Adrenal gland (tissue), 12 donors: ENCODE measurements around the gene SMIM24. TPM values are rescaled to one million over a fixed set of nuclear protein-coding genes. Genes with fewer than 3 reads are reported as not detected.

Experiments
- DNase-seq, 7 donors: peaks; one replicate each; pipeline ENCODE4 v3.0.0-alpha.2; 2019 to 2020
- H3K27ac ChIP-seq, 5 donors: fragments of 200-600 bp; sonication (generic) in 4 of 5; 1 replicate in 3 of 5; 2 replicates in 2 of 5; pipeline versions ENCODE4 v1.5.1 to v1.8.0; 2016 to 2020; ENCODE audit warnings: mild to moderate bottlenecking in 1 of 5
- H3K27me3 ChIP-seq: fragments of 200-600 bp; 2 replicates; pipeline ENCODE4 v1.8.0; 2021
- H3K36me3 ChIP-seq, 2 donors: fragments of 200-600 bp; replicated peaks in 1 of 2; 1 replicate in 1 of 2; 2 replicates in 1 of 2; pipeline versions ENCODE4 v1.5.1 to v1.8.0; 2018 to 2022
- H3K4me1 ChIP-seq, 2 donors: fragments of 200-600 bp; replicated peaks in 1 of 2; 1 replicate in 1 of 2; 2 replicates in 1 of 2; pipeline versions ENCODE4 v1.5.1 to v1.8.0; 2018 to 2021
- H3K4me3 ChIP-seq, 4 donors: fragments of 200-600 bp; sonication (generic) in 3 of 4; one replicate each; pipeline ENCODE4 v1.5.1; 2016 to 2018
- H3K9me3 ChIP-seq, 3 donors: fragments of 200-600 bp; sonication (generic) in 1 of 3; replicated peaks in 1 of 3; 1 replicate in 2 of 3; 2 replicates in 1 of 3; pipeline versions ENCODE4 v1.5.1 to v1.8.0; 2016 to 2021
- CTCF ChIP-seq, 6 experiments: fragments of 450-650 bp in 4 of 6; fragments of 200-600 bp in 2 of 6; sonication (generic) in 1 of 6; IDR thresholded peaks; 1 replicate in 5 of 6; 2 replicates in 1 of 6; pipeline versions ENCODE4 v1.5.1 to v1.8.0; 2016 to 2021; ENCODE audit warnings: antibody characterized with exemption in 6 of 6, mild to moderate bottlenecking in 2 of 6, moderate library complexity in 1 of 6
- POLR2A ChIP-seq, 2 donors: fragments of 450-650 bp; IDR thresholded peaks; one replicate each; pipeline ENCODE4 v1.6.1; 2017; ENCODE audit warnings: antibody characterized with exemption in 2 of 2, mild to moderate bottlenecking in 2 of 2, moderate library complexity in 1 of 2
- WGBS, 4 donors: extraction: QIAGEN DNeasy Blood & Tissue Kit in 2 of 4; methylation state at CpG; one replicate each; pipeline versions ENCODE4 v1.1.5 to v1.1.7; 2013 to 2017; 5-methylcytosine and 5-hydroxymethylcytosine counted together
- intact Hi-C, 2 donors: fragments of 100-400 bp; cut with DNase I; formaldehyde crosslinking; loops; one replicate each; pipeline versions ENCODE4 v1.14.1 to v1.15.0; 2022 to 2023
- polyA plus RNA-seq, 3 donors: library from polyadenylated mRNA; stranded (reverse); fragments of 200-250 nt in 2 of 3; fragments of 350-450 nt in 1 of 3; fragmentation: Illumina TruSeq in 1 of 3; extraction: RNeasy Lipid Tissue Mini Kit (QIAGEN cat#74804) in 1 of 3; gene quantifications; one replicate each; pipeline ENCODE4 v1.2.3, GENCODE V29; 2013 to 2014
- total RNA-seq, 9 donors: library from RNA; depleted of rRNA in 4 of 9; stranded (reverse); fragments of >200 nt in 4 of 9; fragments of 120-200 nt in 1 of 9; fragmentation: NEBNext Ultra II Directional in 1 of 9; extraction: Animal tissue kit (Norgen Biotek cat#: 25700) in 1 of 9; gene quantifications; one replicate each; pipeline versions ENCODE4 v1.1.0 to v1.2.4, GENCODE V29; 2013 to 2023
- donor health status: healthy with polysubstance abuse.
- donor health status: Bipolar disorder and iron deficiency.
- donor health status: DM: yes; HTN: yes; CAD: no.
- donor health status: DM: no; HTN: no; CAD: no.
- donor health status: DM: no; HTN: no; CAD: no.
- donor health status: DM: yes; HTN: yes; CAD: no.

The SMIM24 gene
- total and polyA plus RNA-seq, 12 donors: 0.36 to 0.48 TPM; not detected in 10

DNA sequence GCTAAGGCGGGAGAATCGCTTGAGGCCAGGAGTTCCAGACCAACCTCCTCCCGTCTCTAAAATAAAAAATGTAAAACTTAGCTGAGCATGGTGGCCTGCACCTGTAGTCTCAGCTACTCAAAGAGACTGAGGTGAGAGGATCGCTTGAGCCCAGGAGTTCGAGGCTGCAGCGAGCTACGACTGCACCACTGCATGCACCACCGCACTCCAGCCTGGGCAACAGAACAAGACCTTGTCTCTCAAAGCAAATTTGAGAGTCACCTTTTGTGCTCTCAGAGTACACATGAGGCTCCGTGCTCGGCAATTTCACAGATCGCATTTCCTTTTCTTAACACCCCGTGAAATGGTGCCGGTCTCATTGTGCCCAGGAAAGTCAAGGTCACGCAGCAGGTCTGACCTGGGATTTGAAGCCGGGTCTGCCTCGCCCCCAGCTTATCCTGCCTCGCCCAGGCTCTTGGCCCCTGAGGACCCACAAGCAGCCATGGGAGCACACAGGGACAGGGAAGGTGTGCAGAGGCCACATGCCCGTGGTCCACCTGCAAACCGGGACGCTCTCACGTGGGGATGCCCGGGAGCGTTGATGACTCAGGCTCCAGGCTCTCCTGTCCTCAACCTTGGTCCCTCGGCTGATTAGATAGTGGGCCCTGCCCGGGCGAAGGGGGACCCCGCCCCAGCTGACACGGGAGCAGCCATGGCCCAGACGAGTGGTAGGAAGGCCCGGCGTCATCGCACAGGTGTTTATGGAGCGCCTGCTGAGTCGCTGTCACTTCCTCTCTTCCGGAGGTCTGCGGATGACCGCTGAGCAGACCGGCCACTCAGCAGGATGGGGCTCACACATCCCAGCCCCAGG lies 1.1 kb upstream of the SMIM24 start:
- TF ChIP-seq CTCF (IDR thresholded peaks at IDR 0.05) (no peak), POLR2A (IDR thresholded peaks at IDR 0.05) (no peak)
- 44 to 58% (median 51%) methylated on average over 9 to 38 of the region's 38 CpGs for WGBS, 4 donors
- intact Hi-C loops: no loop called here
- Histone ChIP-seq H3K27ac (no peak overlapping the region), H3K36me3 (no peaks in the 10 kb centered on the region), H3K27me3 (peaks cover 14% of the 10 kb centered on the region), H3K9me3 (no peaks in the 10 kb centered on the region), H3K4me3 (no peak overlapping the region), H3K4me1 (no peaks in the 10 kb centered on the region)
- DNase-seq: peak in 4 of 7 donors; percentile 59 to 71 (median 67)

DNA sequence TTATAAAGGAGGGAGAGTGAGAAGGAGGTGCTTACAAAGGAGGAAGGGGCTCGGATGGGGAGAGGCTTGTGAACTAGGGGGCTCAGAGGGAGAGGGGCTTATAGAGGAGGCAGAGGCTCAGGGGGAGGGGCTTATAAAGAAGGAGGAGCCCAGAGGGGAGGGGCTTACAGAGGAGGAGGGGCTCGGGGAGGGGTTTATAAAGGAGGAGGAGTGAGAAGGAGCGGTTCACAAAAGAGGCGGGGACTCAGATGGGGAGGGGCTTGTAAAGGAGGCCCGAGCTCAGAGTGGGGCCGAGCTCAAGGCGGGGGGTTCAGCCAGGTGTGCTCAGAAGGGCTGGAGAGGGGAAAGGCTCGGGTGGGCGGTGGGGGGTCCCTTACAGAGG lies 500 bp downstream of the SMIM24 start:
- intact Hi-C loops: no loop called here
- 27 to 52% (median 43%) methylated on average over 9 of the region's 9 CpGs for WGBS, 4 donors
- H3K4me3 ChIP-seq: no peak overlapping the region
- H3K4me1 ChIP-seq: no peaks in the 10 kb centered on the region
- H3K36me3 ChIP-seq: no peaks in the 10 kb centered on the region
- H3K27ac ChIP-seq: no peak overlapping the region
- peaks cover 14% of the 10 kb centered on the region for H3K27me3 ChIP-seq
- DNase-seq: no peak
- H3K9me3 ChIP-seq: no peaks in the 10 kb centered on the region
- no peak for TF ChIP-seq POLR2A (IDR thresholded peaks at IDR 0.05)

DNA sequence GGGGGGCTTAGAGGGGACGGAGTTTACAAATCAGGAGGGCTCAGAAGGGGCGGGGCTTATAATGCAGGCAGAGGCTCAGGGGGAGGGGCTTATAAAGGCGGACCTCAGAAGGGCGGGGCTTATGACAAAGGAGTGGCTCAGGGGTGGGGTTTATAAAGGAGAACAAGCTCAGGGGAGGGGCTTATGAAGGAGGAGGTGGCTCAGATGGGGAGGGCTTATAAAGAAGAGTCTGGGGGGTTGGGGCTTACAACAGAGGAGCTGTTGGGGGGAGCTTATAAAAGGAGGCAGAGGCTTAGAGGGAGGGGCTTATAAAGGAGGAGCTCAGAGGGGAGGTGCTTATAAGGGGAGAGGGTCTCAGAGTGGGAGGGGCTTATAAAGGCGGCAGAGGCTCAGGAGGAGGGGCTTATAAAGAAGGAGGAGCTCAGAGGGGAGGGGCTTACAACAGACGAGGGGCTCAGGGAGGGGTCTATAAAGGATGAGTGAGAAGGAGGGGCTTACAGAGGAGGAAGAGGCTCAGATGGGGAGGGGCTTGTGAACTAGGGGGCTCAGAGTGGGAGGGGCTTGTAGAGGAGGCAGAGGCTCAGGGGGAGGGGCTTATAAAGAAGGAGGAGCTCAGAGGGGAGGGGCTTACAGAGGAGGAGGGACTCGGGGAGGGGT lies 1.0 kb downstream of the SMIM24 start:
- no peak for DNase-seq
- WGBS, 4 donors: 26 to 38% (median 33%) methylated on average over 7 of the region's 7 CpGs
- TF ChIP-seq CTCF (IDR thresholded peaks at IDR 0.05) (no peak), POLR2A (IDR thresholded peaks at IDR 0.05) (no peak)
- Histone ChIP-seq H3K36me3 (no peaks in the 10 kb centered on the region), H3K9me3 (no peaks in the 10 kb centered on the region), H3K4me3 (no peak overlapping the region), H3K27ac (no peak overlapping the region), H3K27me3 (peaks cover 14% of the 10 kb centered on the region), H3K4me1 (no peaks in the 10 kb centered on the region)
- intact Hi-C loops: no loop called here

- Histone ChIP-seq H3K4me1 (no peaks in the 10 kb centered on the region), H3K36me3 (no peaks in the 10 kb centered on the region), H3K9me3 (no peaks in the 10 kb centered on the region), H3K27ac (no peak overlapping the region), H3K4me3 (no peak overlapping the region), H3K27me3 (peaks cover 14% of the 10 kb centered on the region)
- intact Hi-C loops: no loop called here
- 26 to 39% (median 28%) methylated on average over 22 to 27 of the region's 27 CpGs for WGBS, 4 donors
- TF ChIP-seq POLR2A (IDR thresholded peaks at IDR 0.05) (no peak), CTCF (IDR thresholded peaks at IDR 0.05) (no peak)
- no peak for DNase-seq
These were observed 1.7 kb downstream of the SMIM24 start for GRCh38 chr19:3478409-3479176.
